K562 (cell line): Measurements from ENCODE around the gene DRP2. TPM values are rescaled to one million over a fixed set of nuclear protein-coding genes. Genes with fewer than 3 reads are reported as not detected.

Experiments
- ATAC-seq: fragments of 200-7000 bp; cut with Tn5 transposase; 3 replicates; pipeline ENCODE4 v1.9.1; 2020; ENCODE audit warnings: moderate library complexity
- BruUV-seq: library from RNA; stranded (reverse); fragments of 400-500 nt; replicated peaks from 2 replicates; lab custom pipeline; 2021; lab: Mats Ljungman, UMichigan
- CTCF ChIA-PET: fragments of 300-600 bp; formaldehyde crosslinking; extraction: SDS; loops from one replicate; lab custom pipeline; 2021; ENCODE audit warnings: low intra/inter-chr PET ratio; lab: Yijun Ruan, JAX
- POLR2A ChIA-PET: fragments of 300-600, 350-650 bp; sonication (Branson Sonifier 250); formaldehyde crosslinking; extraction: SDS; loops from one replicate; lab custom pipeline; 2021; ENCODE audit warnings: antibody characterized with exemption, inconsistent platforms; lab: Yijun Ruan, JAX
- DNase-seq, 4 experiments: peaks; one replicate each; pipeline versions ENCODE4 v3.0.0 to v3.0.0-alpha.2; 2011 to 2018; ENCODE audit warnings: low spot score in 3 of 4, mixed read lengths in 3 of 4; ENCODE audit errors: extremely low read depth in 1 of 4
- FAIRE-seq: peaks from 2 replicates; lab custom pipeline; 2011; peaks lifted over from hg19 to GRCh38; lab: Jason Lieb, UNC
- H2AFZ ChIP-seq: 2 replicates; pipeline ENCODE4 v1.6.0; 2011; ENCODE audit warnings: low read depth, low read length, control low read depth, inconsistent platforms
- H3K27ac ChIP-seq: fragments of 200-600 bp; 3 replicates; pipeline ENCODE4 v1.8.0; 2011; ENCODE audit warnings: low read depth, mild to moderate bottlenecking, control low read depth, inconsistent platforms, low read length, moderate library complexity, mixed read lengths; ENCODE audit errors: extremely low read depth
- H3K27me3 ChIP-seq, 2 experiments: fragments of 300-600 bp in 1 of 2; 2 replicates in 1 of 2; 3 replicates in 1 of 2; pipeline versions ENCODE4 v1.6.0 to v1.8.0; 2011; ENCODE audit warnings: inconsistent platforms in 2 of 2, low read length in 2 of 2, mild to moderate bottlenecking in 1 of 2, mixed read lengths in 1 of 2, moderate library complexity in 1 of 2; ENCODE audit not compliant: control insufficient read depth in 2 of 2, insufficient read depth in 2 of 2
- H3K36me3 ChIP-seq: fragments of 300-600 bp; 3 replicates; pipeline ENCODE4 v1.8.0; 2011; ENCODE audit warnings: mild to moderate bottlenecking, low read length, inconsistent platforms; ENCODE audit not compliant: control insufficient read depth, insufficient read depth
- H3K4me1 ChIP-seq, 2 experiments: fragments of 200-600 bp in 1 of 2; replicated peaks in 1 of 2; 2 replicates in 1 of 2; 3 replicates in 1 of 2; pipeline versions ENCODE4 v1.5.1 to v1.8.0; 2011; ENCODE audit warnings: inconsistent platforms in 2 of 2, low read length in 2 of 2, mild to moderate bottlenecking in 1 of 2, mixed read lengths in 1 of 2, moderate library complexity in 1 of 2; ENCODE audit not compliant: control insufficient read depth in 2 of 2, insufficient read depth in 2 of 2
- H3K4me2 ChIP-seq: 2 replicates; pipeline ENCODE4 v1.6.1; 2011; ENCODE audit warnings: low read length, control low read depth, inconsistent platforms, mixed read lengths; ENCODE audit not compliant: insufficient read depth
- H3K4me3 ChIP-seq: fragments of 200-600 bp; sonication (generic), shearing (Covaris generic); 2 replicates; pipeline ENCODE4 v1.5.1; 2016; ENCODE audit warnings: control low read depth, inconsistent platforms
- H3K79me2 ChIP-seq: fragments of 200-600 bp; 3 replicates; pipeline ENCODE4 v1.8.0; 2011; ENCODE audit warnings: low read length, inconsistent platforms; ENCODE audit not compliant: control insufficient read depth, insufficient read depth
- H3K9ac ChIP-seq, 2 experiments: 2 replicates each; pipeline versions ENCODE4 v1.6.0 to v1.6.1; 2011; ENCODE audit warnings: low read depth in 2 of 2, low read length in 2 of 2, control low read depth in 1 of 2, inconsistent platforms in 1 of 2, mild to moderate bottlenecking in 1 of 2, mixed read lengths in 1 of 2; ENCODE audit not compliant: insufficient read depth in 1 of 2
- H3K9me1 ChIP-seq: one replicate; pipeline ENCODE4 v1.6.0; 2011; ENCODE audit warnings: inconsistent platforms, mild to moderate bottlenecking, low read length, moderate library complexity; ENCODE audit not compliant: control insufficient read depth, insufficient read depth
- H3K9me3 ChIP-seq: replicated peaks from 2 replicates; pipeline ENCODE4 v1.5.1; 2011; ENCODE audit warnings: low read depth, low read length, inconsistent platforms; ENCODE audit not compliant: control insufficient read depth, insufficient read depth
- H4K20me1 ChIP-seq: replicated peaks from 2 replicates; pipeline ENCODE4 v1.6.1; 2011; ENCODE audit warnings: low read length, inconsistent platforms, mixed read lengths; ENCODE audit not compliant: control insufficient read depth, insufficient read depth
- HCFC1 ChIP-seq: IDR thresholded peaks from 2 replicates; pipeline ENCODE4 v1.6.1; 2012; ENCODE audit warnings: low read depth, low read length, improper control_type of control experiment
- IRF1 ChIP-seq: sonication (generic); formaldehyde crosslinking; IDR thresholded peaks from 2 replicates; pipeline ENCODE4 v1.8.0; 2022; ENCODE audit warnings: missing genetic modification reagents, mild to moderate bottlenecking, borderline replicate concordance
- LCOR ChIP-seq: sonication (generic); formaldehyde crosslinking; IDR thresholded peaks from 2 replicates; pipeline ENCODE4 v1.8.0; 2022; ENCODE audit warnings: mild to moderate bottlenecking, missing genetic modification reagents
- MEF2A ChIP-seq: IDR thresholded peaks from 2 replicates; pipeline ENCODE4 v1.6.1; 2011; ENCODE audit warnings: low read depth, mild to moderate bottlenecking, low read length, moderate library complexity; ENCODE audit not compliant: control insufficient read depth
- MYBL2 ChIP-seq, 2 experiments: fragments of 450-650 bp in 1 of 2; sonication (generic) in 1 of 2; formaldehyde crosslinking in 1 of 2; IDR thresholded peaks; 2 replicates each; pipeline versions ENCODE4 v1.6.1 to v1.8.1; 2017 to 2022; ENCODE audit warnings: borderline replicate concordance in 1 of 2, inconsistent platforms in 1 of 2, low read depth in 1 of 2, mild to moderate bottlenecking in 1 of 2, missing genetic modification reagents in 1 of 2, moderate library complexity in 1 of 2
- NEUROD1 ChIP-seq: fragments of 150-350 bp; IDR thresholded peaks from 2 replicates; pipeline ENCODE4 v1.6.1; 2014; ENCODE audit warnings: borderline replicate concordance, low read length, low read depth; ENCODE audit not compliant: partially characterized antibody
- NFE2L1 ChIP-seq: fragments of 450-650 bp; IDR thresholded peaks from 2 replicates; pipeline ENCODE4 v1.6.1; 2016; ENCODE audit warnings: missing genetic modification characterization, low read depth, mild to moderate bottlenecking, missing compliant biosample characterization, moderate library complexity, borderline replicate concordance
- POLR2A ChIP-seq: fragments of 450-650 bp; conservative IDR thresholded peaks from 2 replicates; pipeline ENCODE4 v1.6.1; 2016
- PREB ChIP-seq: sonication (generic); formaldehyde crosslinking; IDR thresholded peaks from 2 replicates; pipeline ENCODE4 v1.8.1; 2023; ENCODE audit warnings: mild to moderate bottlenecking, missing genetic modification reagents
- SREBF1 ChIP-seq: fragments of 150-350 bp; IDR thresholded peaks from 2 replicates; pipeline ENCODE4 v1.6.1; 2014; ENCODE audit warnings: antibody characterized with exemption, low read depth, low read length, borderline replicate concordance
- YY1 ChIP-seq, 3 experiments: IDR thresholded peaks; 2 replicates each; pipeline ENCODE4 v1.6.1; 2011; ENCODE audit warnings: low read length in 2 of 3, mild to moderate bottlenecking in 2 of 3, moderate library complexity in 2 of 3, borderline replicate concordance in 1 of 3, control low read depth in 1 of 3, low read depth in 1 of 3; ENCODE audit not compliant: insufficient read depth in 3 of 3, insufficient replicate concordance in 2 of 3, control insufficient read depth in 1 of 3, insufficient read length in 1 of 3; ENCODE audit errors: extremely low read depth in 1 of 3
- ZBED1 ChIP-seq: IDR thresholded peaks from 2 replicates; pipeline ENCODE4 v1.6.1; 2014
- WGBS: fragments of 100-300 bp; shearing (Covaris generic); methylation state at CpG from one replicate; pipeline ENCODE4 v1.1.6; 2016; ENCODE audit warnings: low coverage, mixed read lengths; ENCODE audit not compliant: insufficient coverage; ENCODE audit errors: missing lambda C conversion rate; 5-methylcytosine and 5-hydroxymethylcytosine counted together
- in situ Hi-C: fragments of 300-500 bp; cut with MboI; formaldehyde crosslinking; loops from 4 replicates; pipeline ENCODE4 v1.15.0; 2018; ENCODE audit warnings: inconsistent platforms, mixed read lengths
- intact Hi-C: fragments of 100-400 bp; cut with micrococcal nuclease; formaldehyde crosslinking; loops from 2 replicates; pipeline ENCODE4 v1.14.2; 2022
- polyA plus RNA-seq, 8 experiments: library from polyadenylated mRNA; depleted of rRNA in 4 of 8; stranded (reverse) in 5 of 8; unstranded in 3 of 8; fragments of >200 nt; fragmentation: Nextera tagmentation in 2 of 8; fragmentation: Illumina TruSeq in 1 of 8; extraction: Ambion mirVana in 2 of 8; extraction: Trizol in 1 of 8; gene quantifications; 2 replicates each; pipeline versions ENCODE4 v1.2.1 to v1.2.3, GENCODE V29; 2011 to 2014; ENCODE audit warnings: inconsistent platforms in 1 of 8, missing spikeins in 1 of 8
- total RNA-seq, 7 experiments: library from RNA; depleted of rRNA in 6 of 7; stranded (reverse); fragments of >200 nt in 6 of 7; fragmentation: Illumina TruSeq in 2 of 7; extraction: Trizol in 2 of 7; gene quantifications; 2 replicates each; pipeline versions ENCODE4 v1.2.1 to v1.2.3, GENCODE V29; 2011 to 2021; ENCODE audit warnings: low replicate concordance in 1 of 7
- TF ChIP-seq, protein P1 (sequence below): fragments of 250-450 bp; sonication (Bioruptor Pico); IDR thresholded peaks from 2 replicates; pipeline ENCODE4 v1.8.0; 2021; ENCODE audit warnings: moderate library complexity, mild to moderate bottlenecking, inconsistent platforms

DRP2 gene
- total and polyA plus RNA-seq, 9 of the 15 experiments (the other 6 are each of a cell fraction or from before 2014, with no cell fraction given): 0.01 to 0.30 (median 0.15) TPM

DNA sequence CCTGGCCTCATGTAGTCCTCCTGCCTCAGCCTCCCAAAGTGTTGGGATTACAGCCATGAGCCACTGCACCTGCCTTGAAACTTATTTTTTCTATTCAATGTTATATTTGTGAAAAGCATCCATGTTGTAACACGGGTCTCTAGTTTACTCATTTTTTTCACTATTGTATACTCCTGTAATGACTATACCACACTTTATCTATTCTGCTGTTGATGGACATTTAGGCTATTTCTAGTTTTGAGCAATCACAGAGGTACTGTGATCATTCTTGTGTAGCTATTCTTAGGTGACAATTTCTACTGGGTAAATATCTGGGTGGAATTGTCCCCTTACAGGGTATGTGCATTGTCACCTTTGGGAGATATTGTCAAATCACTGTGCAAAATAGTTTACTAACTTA is 3.6 kb downstream of the DRP2 start (continued):
- TF ChIP-seq LCOR (no peak), ZBED1 (no peak)
- TF ChIP-seq, all 486 proteins: peak for 0

- Histone ChIP-seq H3K9me3 (no peaks in the 10 kb centered on the region), H3K36me3 (no peaks in the 10 kb centered on the region), H3K4me1 (no peaks in the 10 kb centered on the region; a peak in 1 of 5 replicates), H3K4me3 (no peak overlapping the region), H3K27me3 (peaks cover 0 to 9% of the 10 kb centered on the region in 2 experiments; a peak in 2 of 5 replicates), H4K20me1 (no peaks in the 10 kb centered on the region), H3K9ac (no peak overlapping the region), H3K79me2 (no peaks in the 10 kb centered on the region), H3K4me2 (no peak overlapping the region), H2AFZ (no peak overlapping the region), H3K9me1 (no peaks in the 10 kb centered on the region), H3K27ac (no peak overlapping the region)
- CTCF ChIA-PET: no interaction called here
- BruUV-seq: no TSS peak
- in situ Hi-C loops: no loop called here
- 0% methylated on average over 1 of the region's 1 CpG for WGBS
- no peak for FAIRE-seq
- TF ChIP-seq YY1 (IDR thresholded peaks at IDR 0.05; ENCODE audit: borderline replicate concordance in 1 of 3, control insufficient read depth in 1 of 3, extremely low read depth in 1 of 3, insufficient read depth in 3 of 3, insufficient read length in 1 of 3, insufficient replicate concordance in 2 of 3, low read depth in 1 of 3, low read length in 2 of 3) (no peak), MYBL2 (IDR thresholded peaks at IDR 0.05; ENCODE audit: low read depth) (no peak), MYBL2 (CRISPR knock-in tag; IDR thresholded peaks at IDR 0.05; ENCODE audit: borderline replicate concordance) (no peak), NEUROD1 (no peak), IRF1 (CRISPR knock-in tag) (no peak), NFE2L1 (tag) (no peak), MEF2A (no peak), POLR2A (no peak), HCFC1 (no peak), SREBF1 (no peak), PREB (CRISPR knock-in tag) (no peak)
- TF ChIP-seq, protein P1, sequence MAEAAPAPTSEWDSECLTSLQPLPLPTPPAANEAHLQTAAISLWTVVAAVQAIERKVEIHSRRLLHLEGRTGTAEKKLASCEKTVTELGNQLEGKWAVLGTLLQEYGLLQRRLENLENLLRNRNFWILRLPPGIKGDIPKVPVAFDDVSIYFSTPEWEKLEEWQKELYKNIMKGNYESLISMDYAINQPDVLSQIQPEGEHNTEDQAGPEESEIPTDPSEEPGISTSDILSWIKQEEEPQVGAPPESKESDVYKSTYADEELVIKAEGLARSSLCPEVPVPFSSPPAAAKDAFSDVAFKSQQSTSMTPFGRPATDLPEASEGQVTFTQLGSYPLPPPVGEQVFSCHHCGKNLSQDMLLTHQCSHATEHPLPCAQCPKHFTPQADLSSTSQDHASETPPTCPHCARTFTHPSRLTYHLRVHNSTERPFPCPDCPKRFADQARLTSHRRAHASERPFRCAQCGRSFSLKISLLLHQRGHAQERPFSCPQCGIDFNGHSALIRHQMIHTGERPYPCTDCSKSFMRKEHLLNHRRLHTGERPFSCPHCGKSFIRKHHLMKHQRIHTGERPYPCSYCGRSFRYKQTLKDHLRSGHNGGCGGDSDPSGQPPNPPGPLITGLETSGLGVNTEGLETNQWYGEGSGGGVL (CRISPR knock-in tag): no peak
- no peak for ATAC-seq
- no peak for DNase-seq
- intact Hi-C loops: no loop called here
- POLR2A ChIA-PET: no interaction called here
These were observed 9.6 kb downstream of the DRP2 start for GRCh38 chrX:101229170-101229569.
